HG03066 (cell line): Measurements from ENCODE around the gene SCAF1.

Source experiments
- ATAC-seq: cut with Tn5 transposase; IDR thresholded peaks from one replicate; pipeline ENCODE4 v1.9.1; 2021; ENCODE audit warnings: low read depth; ENCODE audit not compliant: unreplicated experiment

The SCAF1 gene

DNA sequence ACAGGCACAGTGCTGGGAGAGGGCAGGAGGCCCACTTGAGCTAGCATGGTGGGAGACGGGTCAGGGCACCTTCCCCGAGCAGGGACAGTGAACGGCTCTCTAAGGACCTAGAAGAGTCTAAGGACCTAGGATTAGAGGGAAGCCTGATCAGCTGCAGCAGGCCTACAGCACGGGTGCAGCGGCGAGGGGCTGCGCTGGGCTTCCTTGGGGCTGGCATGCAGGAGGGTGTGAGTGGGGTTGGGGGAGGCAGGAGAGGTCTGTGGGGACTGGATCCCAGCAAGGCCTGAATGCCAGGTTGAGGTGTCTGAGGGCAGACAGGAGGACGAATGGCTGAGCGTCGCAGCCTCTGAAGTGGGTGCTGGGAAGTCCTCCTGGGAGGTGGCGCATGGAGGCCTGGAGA lies 3.6 kb downstream of the SCAF1 start:
- no peak for ATAC-seq

DNA sequence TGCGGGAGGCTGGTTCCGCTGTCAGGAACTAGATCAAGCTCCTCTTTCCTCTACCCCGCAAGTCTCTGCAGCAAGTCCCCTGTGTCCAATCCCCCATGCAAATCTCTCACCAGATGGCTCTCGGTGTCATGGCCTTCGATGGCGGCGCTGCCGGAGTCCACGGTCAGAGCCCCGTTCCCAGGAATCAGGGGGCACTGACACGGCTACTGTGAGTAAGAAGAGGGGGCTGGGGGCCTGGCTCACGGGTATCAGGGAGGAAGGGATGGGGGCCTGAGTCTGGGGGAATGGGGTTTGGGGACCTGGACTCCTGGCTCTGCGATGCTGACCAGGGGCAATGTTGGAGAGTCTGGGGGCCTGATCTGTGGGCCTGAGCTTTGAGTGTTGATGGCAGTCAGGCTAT lies 4.0 kb downstream of the SCAF1 start:
- no peak for ATAC-seq

DNA sequence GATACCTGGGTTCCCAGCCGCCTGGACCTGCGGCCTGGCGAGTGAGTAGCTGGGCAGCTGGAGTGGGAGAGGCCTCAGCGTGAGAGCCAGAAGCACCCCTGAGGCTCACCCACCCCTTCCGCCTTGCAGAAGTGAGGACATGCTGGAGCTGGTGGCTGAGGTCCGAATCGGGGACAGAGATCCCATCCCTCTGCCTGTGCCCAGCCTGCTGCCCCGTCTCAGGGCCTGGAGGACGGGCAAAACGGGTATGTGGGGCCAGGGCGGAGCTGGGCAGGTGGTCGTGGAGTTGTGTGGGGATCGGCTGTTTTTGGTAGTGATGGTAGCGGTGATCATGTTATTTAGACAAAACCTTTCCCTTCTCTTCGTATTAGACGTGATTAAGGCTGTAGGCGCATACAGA lies 4.6 kb downstream of the SCAF1 start:
- ATAC-seq = no peak

DNA sequence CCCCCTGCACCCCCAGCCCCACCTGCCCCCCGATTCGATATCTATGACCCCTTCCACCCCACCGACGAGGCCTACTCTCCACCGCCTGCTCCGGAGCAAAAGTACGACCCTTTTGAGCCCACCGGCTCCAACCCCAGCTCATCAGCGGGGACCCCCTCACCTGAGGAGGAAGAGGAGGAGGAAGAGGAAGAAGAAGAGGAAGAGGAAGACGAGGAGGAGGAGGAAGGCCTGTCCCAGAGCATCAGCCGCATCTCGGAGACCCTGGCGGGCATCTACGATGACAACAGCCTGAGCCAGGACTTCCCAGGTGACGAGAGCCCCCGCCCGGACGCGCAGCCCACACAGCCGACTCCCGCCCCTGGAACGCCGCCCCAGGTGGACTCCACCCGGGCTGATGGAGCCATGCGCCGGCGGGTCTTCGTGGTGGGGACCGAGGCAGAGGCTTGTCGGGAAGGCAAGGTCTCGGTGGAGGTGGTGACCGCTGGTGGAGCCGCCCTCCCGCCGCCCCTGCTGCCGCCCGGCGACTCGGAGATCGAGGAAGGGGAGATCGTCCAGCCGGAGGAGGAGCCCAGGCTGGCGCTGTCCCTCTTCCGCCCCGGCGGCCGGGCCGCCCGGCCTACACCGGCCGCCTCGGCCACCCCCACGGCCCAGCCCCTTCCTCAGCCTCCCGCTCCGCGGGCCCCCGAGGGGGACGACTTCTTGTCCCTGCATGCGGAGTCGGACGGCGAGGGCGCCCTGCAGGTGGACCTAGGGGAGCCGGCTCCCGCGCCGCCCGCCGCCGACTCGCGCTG lies 9.2 kb downstream of the SCAF1 start:
- no peak for ATAC-seq

DNA sequence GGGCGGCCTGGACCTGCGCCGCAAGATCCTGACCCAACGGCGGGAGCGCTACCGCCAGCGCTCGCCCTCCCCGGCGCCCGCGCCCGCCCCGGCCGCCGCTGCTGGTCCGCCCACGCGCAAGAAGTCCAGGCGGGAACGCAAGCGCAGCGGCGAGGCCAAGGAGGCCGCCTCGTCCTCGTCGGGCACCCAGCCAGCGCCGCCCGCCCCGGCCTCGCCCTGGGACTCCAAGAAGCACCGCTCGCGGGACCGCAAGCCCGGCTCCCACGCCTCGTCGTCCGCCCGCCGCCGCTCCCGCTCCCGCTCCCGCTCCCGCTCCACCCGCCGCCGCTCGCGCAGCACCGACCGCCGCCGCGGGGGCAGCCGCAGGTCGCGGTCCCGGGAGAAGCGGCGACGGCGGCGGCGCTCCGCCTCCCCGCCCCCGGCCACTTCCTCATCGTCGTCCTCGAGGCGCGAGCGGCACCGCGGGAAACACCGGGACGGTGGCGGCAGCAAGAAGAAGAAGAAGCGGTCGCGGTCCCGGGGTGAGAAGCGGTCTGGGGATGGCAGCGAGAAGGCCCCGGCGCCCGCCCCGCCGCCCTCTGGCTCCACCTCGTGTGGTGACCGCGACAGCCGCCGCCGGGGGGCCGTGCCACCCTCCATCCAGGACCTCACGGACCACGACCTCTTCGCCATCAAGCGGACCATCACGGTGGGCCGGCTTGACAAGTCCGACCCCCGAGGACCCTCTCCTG lies 10.0 kb downstream of the SCAF1 start:
- ATAC-seq = no peak

DNA sequence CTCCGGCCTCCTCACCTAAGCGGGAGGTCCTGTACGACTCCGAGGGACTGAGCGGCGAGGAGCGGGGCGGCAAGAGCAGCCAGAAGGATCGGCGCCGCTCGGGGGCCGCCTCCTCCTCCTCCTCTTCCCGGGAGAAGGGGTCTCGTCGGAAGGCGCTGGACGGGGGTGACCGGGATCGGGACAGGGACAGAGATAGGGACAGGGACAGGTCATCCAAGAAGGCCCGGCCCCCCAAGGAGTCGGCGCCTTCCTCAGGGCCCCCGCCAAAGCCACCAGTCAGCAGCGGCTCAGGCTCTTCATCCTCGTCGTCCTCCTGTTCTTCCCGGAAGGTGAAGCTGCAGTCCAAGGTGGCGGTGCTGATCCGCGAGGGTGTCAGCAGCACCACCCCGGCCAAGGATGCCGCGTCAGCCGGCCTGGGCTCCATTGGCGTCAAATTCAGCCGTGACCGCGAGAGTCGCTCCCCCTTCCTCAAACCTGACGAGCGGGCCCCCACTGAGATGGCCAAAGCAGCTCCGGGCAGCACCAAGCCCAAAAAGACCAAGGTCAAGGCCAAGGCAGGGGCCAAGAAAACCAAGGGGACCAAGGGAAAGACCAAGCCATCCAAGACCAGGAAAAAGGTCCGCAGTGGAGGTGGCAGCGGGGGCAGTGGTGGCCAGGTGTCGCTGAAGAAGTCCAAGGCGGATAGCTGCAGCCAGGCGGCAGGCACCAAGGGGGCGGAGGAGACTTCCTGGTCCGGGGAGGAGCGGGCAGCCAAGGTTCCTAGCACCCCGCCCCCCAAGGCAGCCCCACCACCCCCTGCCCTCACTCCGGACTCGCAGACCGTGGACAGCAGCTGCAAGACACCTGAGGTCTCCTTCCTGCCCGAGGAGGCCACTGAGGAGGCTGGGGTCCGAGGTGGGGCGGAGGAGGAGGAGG lies 10.8 kb downstream of the SCAF1 start:
- no peak for ATAC-seq

DNA sequence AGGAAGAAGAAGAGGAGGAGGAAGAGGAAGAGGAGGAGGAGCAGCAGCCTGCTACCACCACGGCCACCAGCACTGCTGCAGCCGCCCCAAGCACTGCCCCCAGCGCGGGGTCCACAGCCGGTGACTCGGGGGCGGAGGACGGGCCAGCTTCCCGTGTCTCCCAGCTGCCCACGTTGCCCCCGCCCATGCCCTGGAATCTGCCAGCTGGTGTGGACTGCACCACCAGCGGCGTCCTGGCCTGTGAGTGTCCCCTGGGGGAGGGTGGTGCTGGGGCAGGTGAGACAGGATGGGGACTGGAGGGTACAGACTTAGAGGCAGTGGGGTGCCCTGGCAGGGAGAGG lies 11.4 kb downstream of the SCAF1 start:
- ATAC-seq = no peak

DNA sequence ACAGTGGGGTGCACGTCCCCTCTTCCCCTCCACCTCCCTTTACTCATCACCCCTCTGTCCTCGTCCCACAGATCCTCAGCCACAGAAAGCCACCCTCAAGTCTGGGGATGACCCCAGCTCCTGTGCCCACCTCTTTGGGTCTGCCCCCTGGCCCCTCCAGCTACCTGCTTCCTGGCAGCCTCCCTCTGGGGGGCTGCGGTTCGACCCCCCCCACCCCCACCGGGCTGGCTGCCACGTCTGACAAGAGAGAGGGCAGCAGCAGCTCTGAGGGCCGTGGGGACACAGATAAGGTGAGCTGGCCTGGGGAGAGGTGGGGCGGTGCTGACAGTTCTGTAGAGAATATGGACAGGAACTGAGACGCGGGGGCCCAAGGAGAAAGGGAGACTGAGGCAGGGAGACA lies 12.6 kb downstream of the SCAF1 start:
- ATAC-seq = no peak

DNA sequence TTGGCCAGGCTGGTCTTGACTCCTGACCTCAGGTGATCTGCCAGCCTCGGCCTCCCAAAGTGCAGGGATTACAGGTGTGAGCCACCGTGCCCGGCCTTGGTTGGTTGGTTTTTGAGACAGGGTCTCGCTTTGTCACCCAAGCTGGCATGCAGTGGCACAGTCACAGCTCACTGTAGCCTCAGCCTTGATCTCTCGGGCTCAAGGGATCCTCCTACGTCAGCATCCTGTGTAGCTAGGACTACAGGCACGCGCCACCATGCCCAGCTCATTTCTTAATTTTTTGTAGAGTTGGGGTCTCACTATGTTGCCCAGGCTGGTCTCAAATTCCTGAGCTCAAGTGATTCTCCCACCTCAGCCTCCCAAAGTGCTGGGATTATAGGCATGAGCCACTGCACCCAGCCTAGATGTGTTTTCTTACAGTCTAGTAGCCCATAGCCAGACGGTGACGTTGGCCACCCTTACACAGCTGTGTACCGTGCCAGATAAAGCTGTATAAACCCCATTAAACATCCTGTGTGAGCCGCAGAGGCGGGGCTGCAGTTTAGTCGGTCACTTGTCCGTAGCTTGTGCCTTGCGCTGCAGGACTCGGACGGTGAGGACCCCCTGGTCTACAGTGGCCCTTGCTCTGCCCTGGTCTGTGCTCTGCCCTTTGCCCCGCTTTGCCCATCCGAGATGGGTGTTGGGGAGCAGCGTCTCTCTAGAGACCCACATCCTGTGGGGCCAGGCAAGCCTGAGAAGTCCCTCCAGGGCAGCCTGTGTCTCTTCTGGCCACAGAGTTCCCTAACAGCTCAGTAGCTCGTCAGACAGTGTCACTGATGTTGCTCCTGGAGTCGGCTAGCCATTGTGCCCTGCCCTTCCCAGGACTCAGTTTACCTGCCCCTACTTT lies 13.8 kb downstream of the SCAF1 start:
- no peak for ATAC-seq

DNA sequence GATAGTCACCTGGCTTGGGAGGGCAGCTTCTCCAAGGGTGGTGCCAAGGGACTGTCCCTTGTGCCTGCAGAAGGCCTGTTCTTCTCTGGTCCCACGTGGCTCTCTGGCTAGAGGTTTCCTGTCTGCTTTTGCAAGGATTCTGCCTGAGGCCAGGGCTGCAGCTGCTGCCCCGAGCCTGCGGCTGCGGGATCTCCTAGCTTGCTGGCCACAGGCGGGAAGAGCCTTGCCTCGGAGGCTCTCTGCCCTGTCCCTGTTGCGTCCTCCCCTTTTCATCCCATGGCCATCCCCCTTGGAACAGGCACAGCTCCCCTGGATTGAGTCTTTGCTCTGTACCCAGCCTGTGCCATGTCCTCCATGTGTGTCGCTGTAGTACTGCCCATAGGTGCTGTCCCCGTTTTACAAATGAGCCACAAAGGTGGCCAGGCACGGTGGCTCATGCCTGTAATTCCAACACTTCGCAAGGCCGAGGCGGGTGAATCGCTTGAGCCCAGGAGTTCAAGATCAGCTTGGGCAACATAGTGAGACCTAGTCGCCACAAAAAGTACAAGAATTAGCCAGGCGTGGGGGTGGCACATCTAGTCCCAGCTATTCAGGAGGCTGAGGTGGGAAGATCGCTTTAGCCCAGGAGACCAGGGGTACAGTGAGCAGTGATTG lies 14.6 kb downstream of the SCAF1 start:
- no peak for ATAC-seq

DNA sequence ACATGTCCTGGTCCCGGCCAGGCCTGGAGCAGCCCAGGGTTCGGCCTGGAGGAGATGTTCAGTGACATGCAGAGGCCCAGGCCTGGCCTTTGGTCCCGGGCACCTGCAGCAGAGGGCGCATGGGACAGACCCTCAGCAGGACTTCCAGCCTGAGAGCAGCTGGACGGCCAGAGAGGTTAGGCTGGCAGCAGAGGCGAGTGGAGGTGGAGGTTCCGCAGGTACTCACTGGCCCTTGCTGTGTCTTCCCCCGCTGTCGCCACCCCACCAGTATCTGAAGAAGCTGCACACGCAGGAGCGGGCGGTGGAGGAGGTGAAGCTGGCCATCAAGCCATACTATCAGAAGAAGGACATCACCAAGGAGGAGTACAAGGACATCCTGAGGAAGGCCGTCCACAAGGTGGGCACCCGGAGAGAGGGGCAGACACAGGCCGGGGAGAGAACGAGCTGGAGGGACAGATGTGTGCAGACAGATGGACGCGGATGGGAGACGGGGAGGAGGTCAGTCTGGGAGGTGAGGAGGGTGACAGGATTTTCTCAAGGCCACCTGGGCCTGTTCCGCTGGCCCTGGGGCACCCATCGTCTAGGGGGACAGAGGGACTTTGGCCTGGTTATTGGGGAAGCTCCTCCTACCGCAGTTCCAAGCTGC lies 15.6 kb downstream of the SCAF1 start:
- ATAC-seq = no peak

DNA sequence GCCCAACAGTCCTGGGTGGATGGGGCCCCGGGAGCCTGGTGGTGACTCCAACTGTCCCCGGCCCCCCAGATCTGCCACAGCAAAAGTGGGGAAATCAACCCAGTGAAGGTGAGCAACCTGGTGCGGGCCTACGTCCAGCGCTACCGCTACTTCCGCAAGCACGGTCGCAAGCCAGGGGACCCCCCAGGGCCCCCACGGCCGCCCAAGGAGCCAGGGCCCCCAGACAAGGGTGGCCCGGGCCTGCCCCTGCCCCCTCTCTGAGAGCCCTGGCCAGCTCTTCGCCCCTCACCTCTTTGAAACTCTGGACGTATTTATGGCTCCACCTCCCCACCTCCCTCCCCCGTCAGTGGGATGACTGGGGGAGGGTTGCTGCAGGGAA lies 16.1 kb downstream of the SCAF1 start:
- no peak for ATAC-seq

DNA sequence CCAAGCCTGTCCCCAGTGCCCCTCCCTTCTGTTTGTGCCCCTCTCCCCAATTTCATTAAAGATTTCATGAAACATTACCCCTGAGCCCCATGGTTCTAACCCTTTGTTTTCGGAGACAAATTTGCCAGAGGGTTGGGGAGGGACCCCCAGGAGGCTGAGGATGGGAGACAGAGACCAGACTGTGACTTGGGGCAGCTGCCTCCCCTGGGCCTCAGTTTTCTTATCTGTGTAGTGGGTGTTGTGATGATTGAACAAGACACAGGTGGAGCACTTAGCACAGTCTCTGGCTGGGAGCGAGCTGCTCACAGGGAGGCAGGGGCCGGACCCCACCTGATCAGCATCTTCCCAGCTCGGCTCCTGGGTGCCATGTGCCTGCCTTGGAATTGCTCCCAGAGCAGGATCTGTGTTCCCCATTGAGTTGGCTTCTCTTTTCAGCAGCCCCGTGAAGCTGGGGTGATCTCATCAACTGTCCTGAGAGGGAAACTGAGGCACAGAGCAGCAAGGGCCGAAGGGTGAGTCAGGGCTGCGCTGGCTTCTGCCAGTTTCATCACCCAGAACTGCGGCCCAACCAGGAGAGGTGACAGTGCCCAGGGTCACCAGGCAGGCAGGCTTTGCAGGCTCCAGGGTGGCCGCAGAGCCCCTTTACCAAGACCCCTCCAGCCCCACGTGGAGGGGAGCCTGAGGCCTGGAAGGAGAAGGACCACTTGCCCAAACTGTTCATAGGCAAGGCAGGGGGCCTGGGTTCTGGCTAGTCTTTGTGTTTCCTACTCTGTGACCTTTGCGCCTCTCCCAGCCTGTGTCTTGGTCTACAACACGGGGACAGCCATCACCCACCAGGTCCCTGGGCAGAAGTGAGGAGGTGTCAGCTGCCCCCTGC lies 16.8 kb downstream of the SCAF1 start:
- no peak for ATAC-seq

DNA sequence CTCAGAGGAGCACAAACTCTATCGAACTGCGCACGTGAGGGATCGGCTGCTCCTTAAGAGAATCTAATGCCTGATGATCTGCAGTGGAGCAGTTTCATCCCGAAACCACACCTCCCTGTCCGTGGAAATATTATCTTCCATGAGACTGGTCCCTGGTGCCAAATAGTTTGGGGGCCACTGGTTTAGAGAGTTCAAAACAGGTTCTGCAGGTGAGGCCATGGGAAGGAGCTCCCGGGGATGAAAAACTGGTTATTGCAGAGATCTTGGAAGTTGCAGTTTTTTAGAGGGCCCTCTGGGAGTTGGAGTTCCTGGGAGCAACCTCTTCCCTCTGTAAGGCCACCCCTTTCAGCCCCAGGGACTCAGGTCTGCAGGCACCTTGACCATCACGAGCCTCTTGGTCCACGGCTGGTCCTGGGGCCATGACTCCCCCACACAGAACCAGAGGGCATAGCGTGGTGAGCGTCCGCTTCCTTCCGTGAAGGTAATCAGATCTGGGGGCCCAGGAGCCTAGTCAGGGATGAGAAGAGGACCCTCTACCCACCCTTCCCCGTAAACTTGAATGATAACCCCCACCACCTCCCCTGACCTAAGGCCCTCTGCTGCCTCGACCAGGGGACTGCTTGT lies 18.4 kb downstream of the SCAF1 start:
- ATAC-seq = no peak

DNA sequence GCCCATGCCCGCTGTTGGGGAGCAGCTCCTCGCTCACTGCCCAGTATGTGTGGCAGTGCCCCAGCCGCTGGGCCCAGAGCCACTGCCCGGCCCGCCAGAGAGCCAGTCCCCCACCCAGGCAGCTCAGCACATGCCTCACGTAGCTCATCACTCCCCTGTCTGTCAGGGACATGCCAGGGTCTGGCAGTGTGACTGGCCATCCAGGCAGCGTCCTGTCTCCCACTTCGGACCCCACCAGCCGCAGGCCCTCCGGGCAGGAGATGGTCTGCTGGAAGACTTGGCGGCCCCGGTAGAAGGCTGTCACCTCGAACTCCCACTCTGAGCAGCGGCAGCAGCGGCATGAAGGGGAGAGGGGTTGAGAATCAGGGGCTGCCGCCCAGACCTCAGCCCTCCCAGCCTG lies 20.0 kb downstream of the SCAF1 start:
- ATAC-seq = no peak

DNA sequence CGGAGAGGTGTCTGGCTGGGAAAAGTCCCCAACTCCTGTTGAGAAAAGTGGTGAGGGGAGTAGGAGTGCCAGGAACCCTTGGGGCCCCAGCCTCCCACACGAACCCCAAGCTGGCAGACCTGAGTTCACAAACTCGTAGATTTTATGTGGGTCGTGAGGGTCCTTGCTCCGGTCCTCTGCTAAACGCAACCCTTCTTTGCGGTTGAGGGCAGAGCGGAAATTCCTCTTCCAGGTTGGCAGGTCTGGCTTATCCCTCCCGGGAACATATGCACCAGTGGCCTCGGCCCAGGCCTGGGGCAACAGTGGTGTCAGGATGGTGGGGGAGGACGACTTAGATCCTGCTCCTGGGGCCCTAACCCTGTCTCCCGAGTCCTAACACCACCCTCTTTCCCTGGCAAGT lies 21.2 kb downstream of the SCAF1 start:
- no peak for ATAC-seq

DNA sequence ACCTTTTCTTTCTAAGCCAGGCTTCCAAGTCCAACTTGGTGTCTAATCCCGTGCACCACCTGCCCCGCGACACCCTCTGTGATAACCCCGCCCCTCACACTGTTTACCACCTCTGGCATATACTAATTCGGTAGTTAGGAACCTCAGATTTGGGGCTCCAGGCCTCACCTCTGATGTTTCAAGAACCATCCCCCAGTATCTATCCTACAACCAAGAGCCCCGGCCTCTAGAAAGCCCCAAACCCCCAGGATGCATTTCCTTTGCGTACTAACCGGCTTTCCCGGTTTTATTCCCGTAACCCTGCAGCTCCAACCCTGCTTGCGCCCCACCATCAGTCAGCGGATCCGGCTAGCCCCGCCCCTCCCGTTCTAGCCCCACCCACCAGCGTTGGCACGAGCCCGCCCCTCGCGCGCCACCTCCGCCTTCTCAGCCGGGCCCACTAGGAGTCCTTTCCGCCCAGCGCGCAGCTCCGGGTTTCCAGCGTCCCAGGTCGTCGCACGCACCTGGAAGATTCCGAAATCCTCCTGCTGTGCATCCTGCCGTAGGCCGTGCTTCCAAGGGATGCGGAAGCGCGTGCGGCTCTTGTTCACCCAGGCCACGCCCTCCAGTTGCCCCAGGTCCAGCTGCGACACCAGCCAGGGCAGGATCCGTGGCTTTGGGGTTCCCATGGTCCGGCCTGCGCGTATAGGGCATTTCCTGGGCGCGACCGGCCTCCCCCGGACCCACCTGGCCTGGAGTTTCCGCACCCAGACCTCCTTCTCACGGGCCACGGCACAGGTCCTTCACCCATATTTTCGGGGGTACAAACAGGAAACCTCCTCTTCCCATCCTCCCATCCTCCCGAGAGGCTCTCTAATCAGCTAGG lies 22.4 kb downstream of the SCAF1 start:
- ATAC-seq = no peak
